K562 (cell line): ENCODE data around the gene WWOX.

ENCODE experiments used
- CEBPG ChIP-seq, 3 experiments: fragments of 200-800 bp in 1 of 3; sonication (Bioruptor generic) in 1 of 3; sonication (generic) in 1 of 3; formaldehyde crosslinking in 1 of 3; IDR thresholded peaks in 2 of 3; conservative IDR thresholded peaks in 1 of 3; 2 replicates each; pipeline versions ENCODE4 v1.6.1 to v1.8.0; 2016 to 2022; ENCODE audit warnings: missing compliant biosample characterization in 2 of 3, missing genetic modification characterization in 2 of 3, mild to moderate bottlenecking in 1 of 3, missing genetic modification reagents in 1 of 3
- CXXC5 ChIP-seq: fragments of 250-450 bp; sonication (Bioruptor Pico); IDR thresholded peaks from 2 replicates; pipeline ENCODE4 v1.8.0; 2022; ENCODE audit warnings: inconsistent platforms, mild to moderate bottlenecking, moderate library complexity
- MAZ ChIP-seq, 2 experiments: fragments of 450-650 bp in 1 of 2; sonication (generic) in 1 of 2; formaldehyde crosslinking; IDR thresholded peaks in 1 of 2; conservative IDR thresholded peaks in 1 of 2; 2 replicates each; pipeline versions ENCODE4 v1.4.0 to v1.5.0; 2020; ENCODE audit warnings: mild to moderate bottlenecking in 1 of 2, missing genetic modification reagents in 1 of 2

- no peak for TF ChIP-seq MAZ (CRISPR knock-in tag; conservative IDR thresholded peaks at IDR 0.05 in 1 of 2, IDR thresholded peaks at IDR 0.05 in 1 of 2)
- no peak for TF ChIP-seq CXXC5 (CRISPR knock-in tag)
- TF ChIP-seq CEBPG (CRISPR knock-in tag; IDR thresholded peaks at IDR 0.05): no peak
- TF ChIP-seq CEBPG (tag; conservative IDR thresholded peaks at IDR 0.05 in 1 of 2, IDR thresholded peaks at IDR 0.05 in 1 of 2): no peak
These were observed 575.9 kb downstream of the WWOX start for GRCh38 chr16:78675312-78675711.
